Measurements from ENCODE around the gene MAD1L1. TPM values are rescaled to one million over a fixed set of nuclear protein-coding genes. Genes with fewer than 3 reads are reported as not detected.
A peak's percentile ranks its signal among the peaks of the same experiment; 100 is the strongest.

The MAD1L1 gene
- total and polyA plus RNA-seq, 2 of the 8 experiments (the other 6 are each of a cell fraction or from before 2014, with no cell fraction given): 40.4 to 44.6 TPM

GRCh38 chr7:2048006-2048405 lies 184.7 kb downstream of the MAD1L1 start:
- POLR2A ChIA-PET (ENCODE audit: partially characterized antibody): interaction anchor here (0.9 kb wide), 1 partner anchor 84 kb away, joined by 3 read pairs; no protein-coding TSS in a partner anchor
- Histone ChIP-seq H2BK12ac (ENCODE audit: low read depth, low read length) (peak overlapping the region; percentile 62; the same call in 1 of the 2 replicates), H4K8ac (ENCODE audit: extremely low read depth, insufficient read depth, low read length) (peak overlapping the region; percentile 69; the same call in 1 of the 2 replicates), H3K14ac (ENCODE audit: insufficient read length) (no peak overlapping the region), H3K4ac (replicated peaks; ENCODE audit: insufficient read length, low read depth, low read length) (no peak overlapping the region), H3K4me2 (ENCODE audit: insufficient read depth in 1 of 2, low read depth in 2 of 2, low read length in 2 of 2) (no peak overlapping the region), H3K23me2 (ENCODE audit: low read depth, low read length) (no peaks in the 10 kb centered on the region), H2BK20ac (ENCODE audit: low read length) (no peak overlapping the region), H2AFZ (ENCODE audit: low read length) (no peak overlapping the region), H4K91ac (replicated peaks; ENCODE audit: insufficient read length, low read length) (no peak overlapping the region), H3K36me3 (ENCODE audit: control insufficient read depth in 2 of 4, insufficient read depth in 4 of 4, low read length in 3 of 4) (no peaks in the 10 kb centered on the region), H3K79me1 (ENCODE audit: low read depth, low read length) (peaks cover 14% of the 10 kb centered on the region), H3K79me2 (ENCODE audit: control insufficient read depth in 1 of 2, insufficient read depth in 2 of 2, low read length in 2 of 2) (peaks cover 0 to 6% of the 10 kb centered on the region in 2 experiments; a peak in 1 of 4 replicates), H4K5ac (ENCODE audit: insufficient read length, low read depth, low read length) (no peak overlapping the region), H4K20me1 (replicated peaks in 1 of 2; ENCODE audit: control insufficient read depth in 1 of 2, insufficient read depth in 2 of 2, low read length in 2 of 2) (peaks cover 0 to 11% of the 10 kb centered on the region in 2 experiments), H3K56ac (replicated peaks; ENCODE audit: insufficient read length, low read depth, low read length) (no peak overlapping the region), H2BK5ac (ENCODE audit: low read depth, low read length) (no peak overlapping the region), H3K27me3 (replicated peaks in 1 of 4; ENCODE audit: control insufficient read depth in 3 of 4, extremely low read depth in 1 of 4, insufficient read depth in 3 of 4, low read length in 3 of 4) (no peaks in the 10 kb centered on the region), H3K9me3 (ENCODE audit: insufficient read depth in 2 of 2, low read depth in 1 of 2, low read length in 1 of 2) (no peaks in the 10 kb centered on the region), H3K27ac (ENCODE audit: low read depth, low read length) (no peak overlapping the region), H2AK5ac (ENCODE audit: low read depth, low read length) (peak overlapping the region; percentile 46; the same call in 1 of the 2 replicates), H3K18ac (ENCODE audit: extremely low read depth, low read length) (no peak overlapping the region), H3K4me1 (replicated peaks in 1 of 4; ENCODE audit: control insufficient read depth in 3 of 4, insufficient read depth in 4 of 4, low read length in 3 of 4) (peaks cover 0 to 10% (median 2%) of the 10 kb centered on the region in 4 experiments; a peak in 3 of 7 replicates), H3K9ac (replicated peaks in 1 of 4; ENCODE audit: extremely low read depth in 1 of 4, low read depth in 3 of 4, low read length in 3 of 4) (no peak overlapping the region; a peak in 2 of 7 replicates), H2BK15ac (ENCODE audit: low read length) (no peak overlapping the region), H2BK120ac (replicated peaks; ENCODE audit: low read depth, low read length) (no peak overlapping the region), H3K23ac (ENCODE audit: insufficient read length) (no peak overlapping the region), H3K4me3 (ENCODE audit: extremely low read depth in 1 of 4, insufficient read depth in 2 of 4, low read depth in 3 of 4, low read length in 4 of 4) (no peak overlapping the region)
- DNase-seq (ENCODE audit: low read depth in 1 of 2, low spot score in 2 of 2) (no peak), FAIRE-seq (no peak)
- 93% methylated on average over 17 of the region's 17 CpGs; no CpG with 5 or more reads in 1 of the 2 experiments for WGBS, 2 experiments (ENCODE audit: extremely low coverage in 1 of 2, insufficient coverage in 1 of 2, insufficient read length in 1 of 2, insufficient replicate concordance in 2 of 2, low coverage in 1 of 2, low lambda C conversion rate in 2 of 2, missing lambda C conversion rate in 1 of 2)
- CTCF ChIA-PET (ENCODE audit: partially characterized antibody): interaction anchor here (0.9 to 2.6 kb wide), 3 partner anchors 10 to 147 kb away, joined by 3 to 8 read pairs (median 5); no protein-coding TSS in a partner anchor
- no peak for TF ChIP-seq CEBPB (IDR thresholded peaks at IDR 0.05; ENCODE audit: low read depth, low read length)
- no peak for TF ChIP-seq CHD2 (IDR thresholded peaks at IDR 0.05; ENCODE audit: low read length)
- no peak for TF ChIP-seq PHF8 (conservative IDR thresholded peaks at IDR 0.05; ENCODE audit: low read depth, low read length)
- no peak for TF ChIP-seq ATF2 (IDR thresholded peaks at IDR 0.05; ENCODE audit: low read length)
- TF ChIP-seq HDAC6 (IDR thresholded peaks at IDR 0.05; ENCODE audit: low read depth, low read length): no peak
- TF ChIP-seq SAP30 (IDR thresholded peaks at IDR 0.05; ENCODE audit: insufficient read depth, insufficient replicate concordance, low read length): no peak
- no peak for TF ChIP-seq GTF2F1 (IDR thresholded peaks at IDR 0.05; ENCODE audit: borderline replicate concordance, low read depth, low read length)
- no peak for TF ChIP-seq POLR2AphosphoS5 (IDR thresholded peaks at IDR 0.05; ENCODE audit: low read depth, low read length)
- TF ChIP-seq TCF12 (IDR thresholded peaks at IDR 0.05; ENCODE audit: low read depth, low read length): no peak
- TF ChIP-seq HDAC2 (IDR thresholded peaks at IDR 0.05; ENCODE audit: borderline replicate concordance in 1 of 2, low read depth in 2 of 2, low read length in 2 of 2): no peak
- TF ChIP-seq YY1 (IDR thresholded peaks at IDR 0.05; ENCODE audit: low read depth, low read length): no peak
- TF ChIP-seq SIX5 (IDR thresholded peaks at IDR 0.05; ENCODE audit: low read depth, low read length): no peak
